ENCODE data around the gene GAPDH. TPM values are rescaled to one million over a fixed set of nuclear protein-coding genes. Genes with fewer than 3 reads are reported as not detected.
A peak's percentile ranks its signal among the peaks of the same experiment; 100 is the strongest.
"Not testable (repeated sequence)": the region's sequence is repeated elsewhere in the genome, so short reads cannot be mapped to it uniquely, and the experiment has no call there.

GAPDH gene
- total RNA-seq, 1 experiment from 2014 or later = 4,097 TPM

GRCh38 chr12:6575648-6576047, 41.3 kb downstream of the GAPDH start:
- no peaks in the 10 kb centered on the region for H3K9me3 Mint-ChIP-seq (ENCODE audit: unreplicated experiment)
- TF ChIP-seq CTCF (IDR thresholded peaks at IDR 0.05; ENCODE audit: unreplicated experiment) = no peak
- H3K27me3 Mint-ChIP-seq (ENCODE audit: insufficient read depth, unreplicated experiment) = no peaks in the 10 kb centered on the region
- no peak for DNase-seq (ENCODE audit: unreplicated experiment)
- intact Hi-C loops (cut with micrococcal nuclease) = no loop called here
- H3K36me3 Mint-ChIP-seq (ENCODE audit: insufficient read depth, unreplicated experiment) = peaks cover 100% of the 10 kb centered on the region
- CTCF ChIA-PET = interaction anchor here (0.6 kb wide), 1 partner anchor 10 kb away, joined by 7 read pairs; no protein-coding TSS in a partner anchor
- no peak overlapping the region for H3K4me3 Mint-ChIP-seq (ENCODE audit: unreplicated experiment)
- no TSS peak for BruUV-seq (replicated peaks)
- H3K27ac Mint-ChIP-seq (ENCODE audit: low read depth, unreplicated experiment) = no peak overlapping the region
- peaks cover 6% of the 10 kb centered on the region for H3K4me1 Mint-ChIP-seq (ENCODE audit: insufficient read depth, unreplicated experiment)
- POLR2A ChIA-PET = interaction anchor here (0.7 to 1.0 kb wide), 2 partner anchors 8 to 109 kb away, joined by 3 read pairs; no protein-coding TSS in a partner anchor

- H3K36me3 Mint-ChIP-seq (ENCODE audit: insufficient read depth, unreplicated experiment) = peaks cover 96% of the 10 kb centered on the region
Measured at GRCh38 chr12:6582196-6582595, 47.9 kb downstream of the GAPDH start.

GRCh38 chr12:6582959-6583358, 48.6 kb downstream of the GAPDH start:
- no TSS peak for BruUV-seq (replicated peaks)
- H3K4me3 Mint-ChIP-seq (ENCODE audit: unreplicated experiment) = no peak overlapping the region
- no peak overlapping the region for H3K27ac Mint-ChIP-seq (ENCODE audit: low read depth, unreplicated experiment)
- no peaks in the 10 kb centered on the region for H3K27me3 Mint-ChIP-seq (ENCODE audit: insufficient read depth, unreplicated experiment)
- H3K9me3 Mint-ChIP-seq (ENCODE audit: unreplicated experiment) = no peaks in the 10 kb centered on the region
- ChIA-PET CTCF (interaction anchor here (0.6 kb wide), 1 partner anchor 21 kb away, joined by 3 read pairs; no protein-coding TSS in a partner anchor), POLR2A (interaction anchor here (0.7 to 2.2 kb wide), 3 partner anchors 15 to 74 kb away, joined by 3 to 6 read pairs (median 3); partner anchors contain the start of gene NOP2)
- peaks cover 96% of the 10 kb centered on the region for H3K36me3 Mint-ChIP-seq (ENCODE audit: insufficient read depth, unreplicated experiment)
- DNase-seq (ENCODE audit: unreplicated experiment) = no peak
- intact Hi-C loops (cut with micrococcal nuclease) = no loop called here
- no peak for TF ChIP-seq CTCF (IDR thresholded peaks at IDR 0.05; ENCODE audit: unreplicated experiment)
- H3K4me1 Mint-ChIP-seq (ENCODE audit: insufficient read depth, unreplicated experiment) = peaks cover 5% of the 10 kb centered on the region

More at GRCh38 chr12:6582196-6582595, 47.9 kb downstream of the GAPDH start:
- ChIA-PET CTCF (interaction anchor here (0.6 to 0.7 kb wide), 2 partner anchors 22 to 123 kb away, joined by 3 read pairs; no protein-coding TSS in a partner anchor), POLR2A (interaction anchor here (0.6 kb wide), 1 partner anchor 14 kb away, joined by 3 read pairs; the partner anchor contains the start of gene NOP2)
- no peak overlapping the region for H3K27ac Mint-ChIP-seq (ENCODE audit: low read depth, unreplicated experiment)
- intact Hi-C loops (cut with micrococcal nuclease) = no loop called here
- no peak for TF ChIP-seq CTCF (IDR thresholded peaks at IDR 0.05; ENCODE audit: unreplicated experiment)
- H3K27me3 Mint-ChIP-seq (ENCODE audit: insufficient read depth, unreplicated experiment) = no peaks in the 10 kb centered on the region
- no peak for DNase-seq (ENCODE audit: unreplicated experiment)
- H3K9me3 Mint-ChIP-seq (ENCODE audit: unreplicated experiment) = no peaks in the 10 kb centered on the region
- H3K4me1 Mint-ChIP-seq (ENCODE audit: insufficient read depth, unreplicated experiment) = peaks cover 2% of the 10 kb centered on the region
- BruUV-seq (replicated peaks) = no TSS peak
- no peak overlapping the region for H3K4me3 Mint-ChIP-seq (ENCODE audit: unreplicated experiment)

- DNase-seq (ENCODE audit: unreplicated experiment) = peak; percentile 9
- Mint-ChIP-seq H3K4me1 (ENCODE audit: insufficient read depth, unreplicated experiment) (peaks cover 5% of the 10 kb centered on the region), H3K27ac (ENCODE audit: low read depth, unreplicated experiment) (no peak overlapping the region), H3K36me3 (ENCODE audit: insufficient read depth, unreplicated experiment) (peaks cover 96% of the 10 kb centered on the region), H3K27me3 (ENCODE audit: insufficient read depth, unreplicated experiment) (no peaks in the 10 kb centered on the region), H3K4me3 (ENCODE audit: unreplicated experiment) (no peak overlapping the region), H3K9me3 (ENCODE audit: unreplicated experiment) (no peaks in the 10 kb centered on the region)
- TF ChIP-seq CTCF (IDR thresholded peaks at IDR 0.05; ENCODE audit: unreplicated experiment) = no peak
- BruUV-seq (replicated peaks) = no TSS peak
- ChIA-PET POLR2A (interaction anchor here (0.7 to 2.2 kb wide), 3 partner anchors 15 to 20 kb away, joined by 3 to 6 read pairs (median 3); partner anchors contain the start of gene NOP2), CTCF (interaction anchor here (1.0 to 1.6 kb wide), 2 partner anchors 22 to 45 kb away, joined by 3 to 5 read pairs; no protein-coding TSS in a partner anchor)
- intact Hi-C loops (cut with micrococcal nuclease) = no loop called here
Measured at GRCh38 chr12:6584293-6584692, 50.0 kb downstream of the GAPDH start.

GRCh38 chr12:6586569-6586968, 52.3 kb downstream of the GAPDH start:
- DNase-seq (ENCODE audit: unreplicated experiment) = peak; percentile 35
- H3K4me1 Mint-ChIP-seq (ENCODE audit: insufficient read depth, unreplicated experiment); H3K27ac Mint-ChIP-seq (ENCODE audit: low read depth, unreplicated experiment); H3K4me3 Mint-ChIP-seq (ENCODE audit: unreplicated experiment); BruUV-seq (replicated peaks); intact Hi-C loops (cut with micrococcal nuclease); H3K27me3 Mint-ChIP-seq (ENCODE audit: insufficient read depth, unreplicated experiment); H3K9me3 Mint-ChIP-seq (ENCODE audit: unreplicated experiment): not testable (repeated sequence)
- POLR2A ChIA-PET = interaction anchor here (1.3 kb wide), 1 partner anchor 16 kb away, joined by 4 read pairs; no protein-coding TSS in a partner anchor
- CTCF ChIA-PET = interaction anchor here (0.7 to 1.4 kb wide), 3 partner anchors 14 to 85 kb away, joined by 3 to 7 read pairs (median 6); no protein-coding TSS in a partner anchor
- peaks cover 95% of the 10 kb centered on the region for H3K36me3 Mint-ChIP-seq (ENCODE audit: insufficient read depth, unreplicated experiment)
